HG03442 (cell line): Measurements from ENCODE around the gene TPCN1.

Experiments
- ATAC-seq: cut with Tn5 transposase; IDR thresholded peaks from one replicate; pipeline ENCODE4 v1.9.1; 2021; ENCODE audit warnings: mild to moderate bottlenecking, moderate library complexity; ENCODE audit not compliant: unreplicated experiment

Gene TPCN1

DNA sequence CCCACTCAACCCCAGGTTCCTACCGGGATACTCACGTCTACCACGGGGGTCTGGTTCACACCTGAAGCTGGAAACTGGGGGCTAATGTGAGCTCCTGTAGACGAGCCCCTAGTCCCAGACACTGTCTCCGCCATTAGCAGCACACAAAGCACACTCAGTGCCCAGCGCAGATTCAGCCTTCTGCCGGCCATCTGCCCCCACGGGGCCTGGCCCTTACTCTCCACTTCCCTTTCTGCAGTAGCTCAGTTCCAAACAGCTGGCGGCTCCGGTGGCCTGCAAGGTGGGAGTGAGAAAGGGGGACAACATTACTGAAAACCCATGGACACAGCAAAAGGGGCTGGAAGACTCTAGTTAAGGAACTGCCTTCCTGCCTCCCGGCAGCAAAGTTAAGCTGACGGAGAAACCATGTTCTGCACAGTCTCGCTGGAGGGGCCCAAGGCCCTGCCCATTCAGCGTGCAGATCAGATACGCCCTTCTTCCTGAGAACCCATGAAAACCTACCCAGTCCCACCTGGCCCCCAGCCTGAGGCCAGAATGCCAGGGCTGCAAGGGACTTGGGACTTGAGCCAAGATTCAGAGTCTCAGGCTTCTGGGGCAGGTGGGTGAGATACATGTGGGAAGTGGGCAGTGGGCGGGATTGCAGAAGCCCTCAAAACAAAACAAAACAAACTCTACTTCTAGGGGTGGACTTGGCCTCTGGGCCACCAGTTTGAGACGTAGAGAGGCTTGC lies 111.6 kb downstream of the TPCN1 start:
- no peak for ATAC-seq

DNA sequence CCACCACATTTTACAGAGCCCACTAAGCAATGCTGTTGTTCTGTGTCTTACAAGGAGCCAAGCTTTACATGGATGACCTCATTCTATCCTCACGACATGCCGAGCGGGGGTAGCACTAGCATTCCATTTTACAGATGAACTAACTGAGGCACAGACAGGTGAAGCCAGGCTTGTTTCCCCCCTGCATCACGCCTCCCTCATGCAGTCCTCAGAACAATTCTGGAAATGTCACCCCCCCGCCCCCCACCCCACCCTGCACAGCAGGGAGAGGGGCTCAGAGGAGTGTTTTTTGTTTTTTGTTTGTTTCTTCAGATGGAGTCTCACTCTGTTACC lies 112.1 kb downstream of the TPCN1 start:
- no peak for ATAC-seq

DNA sequence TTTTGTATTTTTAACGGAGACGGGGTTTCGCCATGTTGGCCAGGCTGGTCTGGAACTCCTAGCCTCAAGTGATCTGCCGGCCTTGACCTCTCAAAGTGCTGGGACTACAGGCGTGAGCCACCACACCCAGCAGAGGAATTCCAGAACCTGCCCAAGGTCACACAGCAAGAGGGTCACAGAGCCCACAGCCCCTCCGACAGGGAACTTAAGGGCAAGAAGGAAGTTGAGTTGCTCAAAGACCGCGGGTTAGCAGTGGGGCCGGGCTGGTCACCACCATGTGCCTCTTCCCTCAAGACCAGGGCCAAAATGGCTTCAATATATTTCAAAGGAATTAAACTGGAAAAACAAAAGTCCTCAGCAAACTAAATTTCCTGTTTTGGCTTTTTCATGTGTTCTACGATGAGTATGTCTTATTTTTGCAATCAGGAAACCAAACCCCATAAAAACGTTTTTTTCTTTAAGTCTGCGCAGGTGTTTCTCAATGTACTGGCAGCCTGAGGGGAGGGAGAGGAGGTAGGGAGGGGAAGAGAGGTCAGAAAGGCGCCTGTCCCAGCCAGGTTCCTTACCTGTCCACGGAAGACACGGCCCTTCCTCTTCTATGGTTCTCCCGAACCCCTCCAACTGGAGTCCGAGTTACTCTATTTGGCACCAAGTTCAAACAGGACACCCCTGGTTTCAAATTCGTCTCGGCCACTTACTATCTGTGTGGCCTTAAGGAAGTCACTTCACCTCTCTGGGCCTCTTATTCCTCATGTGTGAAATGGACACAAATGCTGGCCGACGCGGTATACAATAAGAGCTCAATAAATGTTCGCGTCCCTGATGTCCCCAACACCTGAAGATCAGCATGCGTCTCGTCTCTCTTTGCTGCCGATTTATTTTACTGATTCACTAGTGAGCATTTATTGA lies 112.9 kb downstream of the TPCN1 start:
- peak; percentile 7 for ATAC-seq

DNA sequence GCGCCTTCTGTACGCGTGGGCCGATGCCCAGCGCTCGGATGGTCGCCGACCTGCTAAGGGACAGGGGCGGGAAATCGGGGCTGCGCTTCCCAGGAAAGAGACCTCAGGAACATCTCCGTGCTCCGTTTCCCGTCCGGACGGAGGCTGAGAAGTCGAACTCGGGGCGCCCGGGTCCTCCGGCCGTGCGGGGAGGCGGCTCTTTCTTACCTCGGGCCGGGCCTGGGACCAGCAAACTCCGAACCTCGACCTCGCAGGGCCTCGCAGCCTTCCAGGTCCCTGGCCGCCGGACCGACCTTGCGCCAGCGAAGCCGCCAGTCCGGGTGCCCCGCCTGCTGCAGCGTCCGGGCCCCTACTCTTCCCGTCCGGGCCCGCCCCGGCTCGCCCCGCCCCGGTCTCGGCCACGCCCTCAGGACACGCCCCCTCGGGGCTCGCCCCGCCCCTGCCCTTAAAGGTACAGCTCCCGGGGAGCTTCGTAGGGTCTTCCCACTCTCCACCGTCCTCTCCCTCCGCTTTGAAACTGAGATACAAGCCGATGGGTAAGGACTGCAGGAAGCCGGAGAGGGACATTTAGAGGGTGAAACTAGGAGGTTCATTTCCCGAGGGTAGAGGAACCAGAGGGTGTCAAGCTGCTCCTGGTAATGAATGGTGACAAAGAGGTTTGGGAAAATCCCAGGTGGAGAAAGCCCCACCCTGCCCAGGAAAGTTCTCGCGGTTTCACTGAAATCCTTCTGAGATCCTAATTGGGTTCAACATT lies 113.7 kb downstream of the TPCN1 start, which contains the start of gene SLC8B1:
TSS of gene SLC8B1 (minus strand) at position 324 of the 754 bp plus-strand sequence. CDS start 2,231 bp downstream, outside the sequence.
- peak; percentile 90 for ATAC-seq

DNA sequence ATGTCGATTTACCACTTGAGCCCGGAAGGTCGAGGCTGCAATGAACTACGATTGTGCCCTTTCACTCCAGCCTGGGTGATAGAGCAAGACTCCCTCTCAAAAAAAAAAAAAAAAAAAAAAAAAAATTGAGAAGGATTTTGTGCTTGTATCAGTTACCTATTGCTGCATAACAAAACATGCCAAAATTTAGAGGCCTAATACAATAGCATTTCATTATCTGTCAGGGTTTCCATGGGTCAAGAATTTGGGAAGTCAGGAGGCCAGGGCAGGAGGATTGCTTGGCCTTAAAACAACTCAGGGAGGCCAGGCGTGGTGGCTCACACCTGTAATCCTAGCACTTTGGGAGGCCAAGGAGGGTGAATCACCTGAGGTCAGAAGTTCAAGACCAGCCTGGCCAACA lies 118.3 kb downstream of the TPCN1 start:
- no peak for ATAC-seq

DNA sequence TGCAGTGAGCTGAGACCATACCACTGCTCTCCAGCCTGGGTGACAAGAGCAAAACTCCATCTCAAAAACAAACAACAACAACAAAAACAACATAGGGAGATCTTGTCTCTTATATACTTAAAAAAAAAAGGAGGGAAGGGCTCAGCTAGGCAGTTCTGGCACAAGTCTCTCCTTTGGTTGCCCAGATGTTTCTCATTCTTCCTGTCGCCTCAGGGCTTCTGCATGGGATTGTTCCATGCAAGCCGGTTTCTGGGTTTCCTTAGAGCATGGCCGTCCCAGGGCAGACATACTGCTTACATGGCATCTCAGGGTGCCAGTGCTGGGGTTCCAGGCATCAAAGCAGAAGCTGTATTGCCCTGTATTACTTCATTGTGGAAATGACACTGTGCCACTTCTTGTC lies 118.8 kb downstream of the TPCN1 start:
- ATAC-seq = no peak

DNA sequence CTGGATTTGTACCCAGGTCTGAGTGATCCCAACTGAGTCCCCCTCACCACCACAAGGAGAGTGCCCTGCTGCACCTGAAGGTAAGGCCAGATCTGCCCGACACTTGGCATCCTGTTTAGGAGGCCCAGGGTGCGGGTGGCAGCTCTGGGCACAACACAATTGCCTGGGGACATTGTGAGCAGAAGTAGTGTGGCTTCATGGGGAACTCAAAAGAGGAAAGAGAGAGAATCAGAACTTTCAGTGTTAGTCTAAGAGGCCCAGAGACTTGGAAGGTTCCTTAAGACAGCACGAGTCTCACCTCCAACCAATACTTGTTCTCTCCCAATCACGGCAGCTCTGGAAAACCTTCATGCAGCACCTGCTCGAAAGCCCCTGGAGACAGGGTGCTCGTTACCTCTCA lies 120.3 kb downstream of the TPCN1 start:
- ATAC-seq = no peak

DNA sequence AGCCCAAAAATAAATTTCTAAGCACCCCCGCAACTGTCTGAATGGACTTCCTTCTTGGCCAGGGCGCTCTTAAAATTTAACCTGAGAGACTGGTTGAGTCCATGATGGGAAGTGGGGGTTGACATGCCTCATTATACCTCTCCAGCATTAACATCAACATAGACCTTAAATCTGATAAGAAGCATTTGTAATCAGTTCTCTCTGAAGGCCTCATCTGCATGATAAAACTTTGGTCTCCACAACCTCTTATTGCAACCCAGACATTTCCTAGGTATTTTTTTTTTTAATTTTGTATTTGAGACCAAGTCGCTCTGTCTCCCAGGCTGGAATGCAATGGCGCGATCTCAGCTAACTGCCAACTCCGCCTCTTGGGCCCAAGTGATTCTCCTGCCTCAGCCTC lies 124.1 kb downstream of the TPCN1 start:
- ATAC-seq = no peak

DNA sequence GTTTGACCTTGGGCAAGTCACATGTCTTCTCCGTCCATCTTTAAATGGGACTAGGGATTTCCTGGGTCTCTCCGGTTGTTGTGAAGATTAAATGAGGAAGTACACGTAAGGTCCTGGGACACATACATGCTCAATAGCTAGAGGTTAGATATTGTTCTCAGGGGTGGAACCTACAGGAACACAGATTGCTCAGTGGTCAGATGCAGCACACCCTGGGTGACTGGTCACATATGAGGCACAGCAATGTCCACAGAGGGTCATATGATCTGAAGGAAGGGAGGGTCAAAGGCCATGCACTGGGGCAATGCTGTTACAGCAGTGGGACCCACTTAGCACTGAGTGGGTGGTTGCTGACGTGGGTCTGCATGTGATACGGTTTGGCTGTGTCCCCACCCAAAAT lies 125.1 kb downstream of the TPCN1 start:
- no peak for ATAC-seq

DNA sequence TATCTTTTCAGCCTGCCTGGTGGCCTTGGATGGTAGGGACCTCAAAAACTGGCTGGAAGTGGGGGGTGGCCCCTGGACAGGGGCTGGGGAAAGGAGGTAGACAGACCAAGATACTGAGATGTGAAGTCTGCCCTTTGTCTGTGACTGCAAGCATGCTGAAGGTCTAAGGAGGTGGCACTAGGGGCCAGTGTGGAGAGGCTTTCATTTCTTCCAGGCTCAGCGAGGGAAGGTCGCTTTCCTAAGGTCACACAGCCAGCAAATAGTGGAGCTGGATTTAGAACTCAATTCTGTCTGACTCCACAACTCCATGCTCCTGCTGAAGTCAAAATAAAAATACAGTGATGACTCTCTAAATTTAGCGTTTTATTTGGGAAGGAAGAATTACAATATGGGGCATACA lies 125.8 kb downstream of the TPCN1 start:
- no peak for ATAC-seq

DNA sequence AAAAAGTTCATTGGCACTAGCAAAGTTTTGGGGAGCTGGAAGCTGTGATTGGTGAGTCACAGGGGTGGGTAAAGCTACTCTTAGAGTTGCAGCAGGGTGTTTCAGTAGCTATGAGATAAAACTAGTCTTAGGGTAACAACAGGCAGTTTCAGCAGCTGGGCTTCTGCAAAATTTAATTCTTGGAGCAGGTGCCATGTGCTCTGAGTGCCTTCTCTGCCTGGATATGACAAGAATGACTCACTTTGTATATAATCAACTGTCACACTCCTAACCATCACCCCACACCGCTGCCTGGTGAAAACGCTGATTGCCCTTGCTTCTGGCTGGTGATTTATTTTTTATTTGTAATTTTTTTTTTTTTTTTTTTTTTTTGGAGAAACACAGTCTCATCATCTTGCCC lies 126.6 kb downstream of the TPCN1 start:
- ATAC-seq = no peak
